ENCODE results near the gene NFATC2.

The NFATC2 gene

GRCh38 chr20:51560550-51561307, 18.2 kb upstream of the NFATC2 start:
- no peak for TF ChIP-seq BACH2 (CRISPR knock-in tag; IDR thresholded peaks at IDR 0.05; ENCODE audit: borderline replicate concordance)
- TF ChIP-seq ISL1 (CRISPR knock-in tag; IDR thresholded peaks at IDR 0.05): peak; percentile 70
- no peak for TF ChIP-seq ZC3H10 (CRISPR knock-in tag; IDR thresholded peaks at IDR 0.05)
- TF ChIP-seq ZNF565 (CRISPR knock-in tag; conservative IDR thresholded peaks at IDR 0.05; ENCODE audit: low read depth): no peak
- no peak for TF ChIP-seq TOX (CRISPR knock-in tag; IDR thresholded peaks at IDR 0.05; ENCODE audit: borderline replicate concordance)
- TF ChIP-seq GLIS3 (CRISPR knock-in tag; IDR thresholded peaks at IDR 0.05): no peak
- no peak for TF ChIP-seq ZFP30 (CRISPR knock-in tag; IDR thresholded peaks at IDR 0.05)
- TF ChIP-seq ZFP3 (CRISPR knock-in tag; IDR thresholded peaks at IDR 0.05): no peak
- no peak for TF ChIP-seq RARB (CRISPR knock-in tag; IDR thresholded peaks at IDR 0.05)
- no peak for TF ChIP-seq CSDC2 (CRISPR knock-in tag; IDR thresholded peaks at IDR 0.05)
- no peak for TF ChIP-seq ZNF70 (CRISPR knock-in tag; IDR thresholded peaks at IDR 0.05)
- TF ChIP-seq PATZ1 (CRISPR knock-in tag; IDR thresholded peaks at IDR 0.05; ENCODE audit: borderline replicate concordance): no peak
- 0 out of 2 replicates have a peak, but pooled peaks have one; percentile 38 for TF ChIP-seq CREB5 (CRISPR knock-in tag; IDR thresholded peaks at IDR 0.05; ENCODE audit: low read depth)
- no peak for TF ChIP-seq TSHZ2 (CRISPR knock-in tag; IDR thresholded peaks at IDR 0.05)
- no peak for ATAC-seq

- TF ChIP-seq CSRNP3 (CRISPR knock-in tag; IDR thresholded peaks at IDR 0.05) (no peak), GLIS3 (CRISPR knock-in tag; IDR thresholded peaks at IDR 0.05) (no peak), RARB (CRISPR knock-in tag; IDR thresholded peaks at IDR 0.05) (no peak), PPARA (CRISPR knock-in tag; IDR thresholded peaks at IDR 0.05; ENCODE audit: borderline replicate concordance) (no peak), PATZ1 (CRISPR knock-in tag; IDR thresholded peaks at IDR 0.05; ENCODE audit: borderline replicate concordance) (no peak), ZC3H10 (CRISPR knock-in tag; IDR thresholded peaks at IDR 0.05) (no peak), BACH2 (CRISPR knock-in tag; IDR thresholded peaks at IDR 0.05; ENCODE audit: borderline replicate concordance) (no peak), ESRRG (CRISPR knock-in tag; IDR thresholded peaks at IDR 0.05) (no peak), CSDC2 (CRISPR knock-in tag; IDR thresholded peaks at IDR 0.05) (no peak), ZFP3 (CRISPR knock-in tag; IDR thresholded peaks at IDR 0.05) (no peak), OSR1 (CRISPR knock-in tag; IDR thresholded peaks at IDR 0.05) (no peak), TCF4 (CRISPR knock-in tag; IDR thresholded peaks at IDR 0.05; ENCODE audit: borderline replicate concordance) (no peak), SNAI2 (CRISPR knock-in tag; IDR thresholded peaks at IDR 0.05) (no peak), CREB5 (CRISPR knock-in tag; IDR thresholded peaks at IDR 0.05; ENCODE audit: low read depth) (no peak), ZNF565 (CRISPR knock-in tag; conservative IDR thresholded peaks at IDR 0.05; ENCODE audit: low read depth) (no peak)
- ATAC-seq: no peak
These were observed 17.5 kb upstream of the NFATC2 start for GRCh38 chr20:51560042-51560441.
